GM23338 (cell line): ENCODE results near the gene GPD1. TPM values are rescaled to one million over a fixed set of nuclear protein-coding genes. Genes with fewer than 3 reads are reported as not detected.

Experiments used
- ATAC-seq: fragments of 200-7000 bp; cut with Tn5 transposase; 3 replicates; pipeline ENCODE4 v1.9.1; 2020
- DNase-seq: peaks from one replicate; pipeline ENCODE4 v3.0.0-alpha.2; 2015; ENCODE audit warnings: low spot score
- H2AFZ ChIP-seq: fragments of 200-600 bp; sonication (generic); 2 replicates; pipeline ENCODE4 v1.8.0; 2016; ENCODE audit warnings: antibody characterized with exemption, mild to moderate bottlenecking, moderate library complexity
- H3F3A ChIP-seq: fragments of 200-600 bp; sonication (generic); replicated peaks from 2 replicates; pipeline ENCODE4 v1.8.0; 2017; ENCODE audit warnings: antibody characterized with exemption, mixed run types, low read depth
- H3K27ac ChIP-seq: fragments of 200-600 bp; sonication (generic); 2 replicates; pipeline ENCODE4 v1.6.1; 2016; ENCODE audit warnings: low read depth
- H3K27me3 ChIP-seq: fragments of 200-600 bp; sonication (generic); 2 replicates; pipeline ENCODE4 v1.8.0; 2016; ENCODE audit warnings: mild to moderate bottlenecking, mixed run types, moderate library complexity; ENCODE audit not compliant: insufficient read depth
- H3K36me3 ChIP-seq: fragments of 200-600 bp; sonication (generic); 2 replicates; pipeline ENCODE4 v1.8.0; 2016; ENCODE audit warnings: mild to moderate bottlenecking; ENCODE audit not compliant: insufficient read depth
- H3K4me1 ChIP-seq: fragments of 200-600 bp; sonication (generic); 2 replicates; pipeline ENCODE4 v1.8.0; 2016; ENCODE audit warnings: mild to moderate bottlenecking, moderate library complexity; ENCODE audit not compliant: insufficient read depth
- H3K4me2 ChIP-seq: fragments of 200-600 bp; sonication (generic); 2 replicates; pipeline ENCODE4 v1.7.1; 2017; ENCODE audit warnings: mixed run types
- H3K4me3 ChIP-seq: fragments of 200-600 bp; sonication (generic); 2 replicates; pipeline ENCODE4 v1.6.1; 2016; ENCODE audit warnings: mixed run types
- H3K79me2 ChIP-seq: fragments of 200-600 bp; sonication (generic); replicated peaks from 2 replicates; pipeline ENCODE4 v1.8.0; 2017; ENCODE audit warnings: mild to moderate bottlenecking; ENCODE audit not compliant: insufficient read depth
- H3K9me2 ChIP-seq: fragments of 200-600 bp; sonication (generic); 2 replicates; pipeline ENCODE4 v1.8.0; 2017; ENCODE audit not compliant: insufficient read depth
- H4K20me1 ChIP-seq: fragments of 200-600 bp; sonication (generic); replicated peaks from 2 replicates; pipeline ENCODE4 v1.8.0; 2017; ENCODE audit warnings: mild to moderate bottlenecking; ENCODE audit not compliant: insufficient read depth
- H3K27ac Mint-ChIP-seq: 2 replicates; pipeline ENCODE4 v1.8.0; 2020; ENCODE audit warnings: inconsistent platforms, mild to moderate bottlenecking, moderate library complexity, mixed read lengths
- H3K27me3 Mint-ChIP-seq: 3 replicates; pipeline ENCODE4 v1.8.0; 2022; ENCODE audit warnings: low read depth, mild to moderate bottlenecking, moderate library complexity, mixed read lengths, inconsistent platforms; ENCODE audit not compliant: insufficient read depth, poor library complexity
- H3K36me3 Mint-ChIP-seq: 3 replicates; pipeline ENCODE4 v1.8.0; 2021; ENCODE audit warnings: low read depth, mild to moderate bottlenecking, inconsistent platforms, moderate library complexity, mixed read lengths
- H3K4me1 Mint-ChIP-seq: 3 replicates; pipeline ENCODE4 v1.8.0; 2020; ENCODE audit warnings: mild to moderate bottlenecking, inconsistent platforms, mixed read lengths
- H3K4me3 Mint-ChIP-seq: 3 replicates; pipeline ENCODE4 v1.8.0; 2021; ENCODE audit warnings: moderate library complexity, mild to moderate bottlenecking, inconsistent platforms, mixed read lengths
- H3K9me3 Mint-ChIP-seq: 3 replicates; pipeline ENCODE4 v1.8.0; 2020; ENCODE audit warnings: moderate library complexity, mild to moderate bottlenecking, inconsistent platforms, mixed read lengths
- CREB1 ChIP-seq: fragments of 250-450 bp; sonication (Bioruptor Pico); IDR thresholded peaks from 2 replicates; pipeline ENCODE4 v1.5.0; 2020; ENCODE audit warnings: low read depth, mild to moderate bottlenecking, moderate library complexity
- CTCF ChIP-seq, 2 experiments: fragments of 200-600 bp in 1 of 2; sonication (generic) in 1 of 2; conservative IDR thresholded peaks; 2 replicates each; pipeline versions ENCODE4 v1.5.1 to v1.6.1; 2016 to 2017; ENCODE audit warnings: antibody characterized with exemption in 2 of 2, low read depth in 2 of 2, mild to moderate bottlenecking in 2 of 2, moderate library complexity in 1 of 2
- EZH2 ChIP-seq: fragments of 200-600 bp; sonication (generic); IDR thresholded peaks from one replicate; pipeline ENCODE4 v1.8.0; 2017; ENCODE audit warnings: antibody characterized with exemption, mild to moderate bottlenecking, low read depth; ENCODE audit not compliant: unreplicated experiment
- POLR2AphosphoS5 ChIP-seq: IDR thresholded peaks from 2 replicates; pipeline ENCODE4 v1.6.1; 2016; ENCODE audit warnings: antibody characterized with exemption, low read depth
- REST ChIP-seq: IDR thresholded peaks from one replicate; pipeline ENCODE4 v1.6.1; 2018; ENCODE audit warnings: antibody characterized with exemption; ENCODE audit not compliant: unreplicated experiment
- ZNF114 ChIP-seq: fragments of 250-450 bp; sonication (Bioruptor Pico); IDR thresholded peaks from 2 replicates; pipeline ENCODE4 v1.5.0; 2020; ENCODE audit warnings: mild to moderate bottlenecking, moderate library complexity
- ZNF331 ChIP-seq: fragments of 250-450 bp; sonication (Bioruptor Pico); IDR thresholded peaks from 2 replicates; pipeline ENCODE4 v1.5.0; 2020; ENCODE audit warnings: low read depth, mild to moderate bottlenecking, moderate library complexity
- ZNF462 ChIP-seq: fragments of 250-450 bp; sonication (Bioruptor Pico); IDR thresholded peaks from 2 replicates; pipeline ENCODE4 v1.5.0; 2020; ENCODE audit warnings: mild to moderate bottlenecking, moderate library complexity
- polyA plus RNA-seq: library from polyadenylated mRNA; unstranded; fragments of >200 nt; fragmentation: Nextera tagmentation; extraction: Ambion mirVana; gene quantifications from 2 replicates; pipeline ENCODE4 v1.2.1, GENCODE V29; 2016
- total RNA-seq: library from RNA; depleted of rRNA; stranded (reverse); fragments of >200 nt; shearing (Covaris generic); gene quantifications from 2 replicates; pipeline ENCODE4 v1.2.3, GENCODE V29; 2014

Gene GPD1
- total and polyA plus RNA-seq, 2 experiments from 2014 or later = 0.36 to 0.45 TPM

- TF ChIP-seq POLR2AphosphoS5 (no peak), EZH2 (no peak), REST (no peak), ZNF331 (CRISPR knock-in tag) (no peak)
These were observed 47.2 kb upstream of the GPD1 start (continued) for GRCh38 chr12:50056639-50056976.

- Histone ChIP-seq H3K9me2 (no peaks in the 10 kb centered on the region), H3K27me3 (peaks cover 99% of the 10 kb centered on the region), H3K36me3 (no peaks in the 10 kb centered on the region), H3K4me3 (peak within 1 kb of the TSS; percentile 77), H3K79me2 (no peaks in the 10 kb centered on the region), H3K4me1 (peaks cover 9% of the 10 kb centered on the region), H3K27ac (no peak within 1 kb of the TSS), H4K20me1 (no peaks in the 10 kb centered on the region), H3K4me2 (peak within 1 kb of the TSS; percentile 94), H2AFZ (peak within 1 kb of the TSS; percentile 85), H3F3A (peaks cover 9% of the 10 kb centered on the region)
- peak; percentile 79 for DNase-seq
- H3K9me3 Mint-ChIP-seq = no peaks in the 10 kb centered on the region; the same call in none of the 3 replicates
- peaks cover 66% of the 10 kb centered on the region for H3K27me3 Mint-ChIP-seq
- no peaks in the 10 kb centered on the region; the same call in 2 of the 3 replicates for H3K36me3 Mint-ChIP-seq
- H3K4me1 Mint-ChIP-seq = peaks cover 25% of the 10 kb centered on the region
- H3K4me3 Mint-ChIP-seq = peak within 1 kb of the TSS; percentile 85
- H3K27ac Mint-ChIP-seq = no peak within 1 kb of the TSS
- peak; percentile 73 for ATAC-seq
- TF ChIP-seq CTCF (conservative IDR thresholded peaks at IDR 0.05; ENCODE audit: low read depth in 2 of 2) (no peak), CREB1 (CRISPR knock-in tag) (no peak), ZNF462 (CRISPR knock-in tag) (no peak), REST (no peak), ZNF114 (CRISPR knock-in tag) (no peak)
These were observed 46.6 kb upstream of the GPD1 start, which contains the start of gene ASIC1 for GRCh38 chr12:50057000-50057841. TSS of gene ASIC1 (plus strand) at chr12:50057596. CDS start at chr12:50058767, 1,171 bp downstream.
